Pancreas (tissue), 10 donors: ENCODE measurements around the gene IFNA6. TPM values are rescaled to one million over a fixed set of nuclear protein-coding genes. Genes with fewer than 3 reads are reported as not detected.

Experiments
- ATAC-seq, 4 donors: fragments of 200-7000 bp; cut with Tn5 transposase; one replicate each; pipeline versions ENCODE4 v1.8.0 to v1.9.1; 2020; ENCODE audit warnings: mild to moderate bottlenecking in 4 of 4, moderate library complexity in 4 of 4
- DNase-seq, 6 donors: peaks; one replicate each; pipeline ENCODE4 v3.0.0-alpha.2; 2020
- FAIRE-seq: peaks from 2 replicates; lab custom pipeline; 2012; peaks lifted over from hg19 to GRCh38; lab: Jason Lieb, UNC
- H3K27ac ChIP-seq, 4 donors: fragments of 200-600 bp; sonication (generic); 1 replicate in 3 of 4; 2 replicates in 1 of 4; pipeline versions ENCODE4 v1.5.0 to v1.8.0; 2020
- H3K27me3 ChIP-seq, 4 donors: fragments of 200-600 bp; one replicate each; pipeline ENCODE4 v1.8.0; 2021
- H3K36me3 ChIP-seq, 3 donors: fragments of 200-600 bp; sonication (generic) in 1 of 3; one replicate each; pipeline versions ENCODE4 v1.5.0 to v1.8.0; 2020 to 2021
- H3K4me1 ChIP-seq, 3 donors: fragments of 200-600 bp; one replicate each; pipeline ENCODE4 v1.8.0; 2021
- H3K4me3 ChIP-seq, 4 donors: fragments of 200-600 bp; sonication (generic) in 2 of 4; one replicate each; pipeline versions ENCODE4 v1.5.0 to v1.8.0; 2020 to 2021
- H3K9me3 ChIP-seq, 4 donors: fragments of 200-600 bp; one replicate each; pipeline ENCODE4 v1.8.0; 2021
- WGBS, 2 donors: extraction: QIAGEN DNeasy Blood & Tissue Kit; methylation state at CpG; one replicate each; pipeline ENCODE4 v1.1.7; 2013; 5-methylcytosine and 5-hydroxymethylcytosine counted together
- intact Hi-C, 3 donors: fragments of 100-400 bp; cut with DNase I; formaldehyde crosslinking; loops; one replicate each; pipeline versions ENCODE4 v1.11.1 to v1.14.2; 2022
- polyA plus RNA-seq, 2 donors: library from polyadenylated mRNA; stranded (reverse); fragments of 200-250 nt; gene quantifications; one replicate each; pipeline ENCODE4 v1.2.3, GENCODE V29; 2013
- total RNA-seq, 6 donors: library from RNA; stranded (reverse); fragmentation: NEBNext Ultra II Directional in 4 of 6; extraction: Animal tissue kit (Norgen Biotek cat#: 25700) in 4 of 6; gene quantifications; one replicate each; pipeline versions ENCODE4 v1.2.1 to v1.2.4, GENCODE V29; 2021 to 2023
- TF ChIP-seq, protein P1 (sequence below), 4 donors: fragments of 200-600 bp; sonication (generic) in 3 of 4; IDR thresholded peaks; one replicate each; pipeline versions ENCODE4 v1.5.0 to v1.8.0; 2021; ENCODE audit warnings: antibody characterized with exemption in 4 of 4
- donor health status: healthy with polysubstance abuse.
- donor health status: DM: no; HTN: no; CAD: no; lungs with moderate emphysema.
- donor health status: DM: no; HTN: no; CAD: no.
- donor health status: control.
- donor health status: control.
- donor health status: Bipolar disorder and iron deficiency.
- donor health status: DM: yes; HTN: yes; CAD: no.
- donor health status: DM: no; HTN: no; CAD: no.
- donor health status: DM: no; HTN: no; CAD: no.
- donor health status: DM: yes; HTN: yes; CAD: no.

The IFNA6 gene
- total and polyA plus RNA-seq, 8 donors: not detected

DNA sequence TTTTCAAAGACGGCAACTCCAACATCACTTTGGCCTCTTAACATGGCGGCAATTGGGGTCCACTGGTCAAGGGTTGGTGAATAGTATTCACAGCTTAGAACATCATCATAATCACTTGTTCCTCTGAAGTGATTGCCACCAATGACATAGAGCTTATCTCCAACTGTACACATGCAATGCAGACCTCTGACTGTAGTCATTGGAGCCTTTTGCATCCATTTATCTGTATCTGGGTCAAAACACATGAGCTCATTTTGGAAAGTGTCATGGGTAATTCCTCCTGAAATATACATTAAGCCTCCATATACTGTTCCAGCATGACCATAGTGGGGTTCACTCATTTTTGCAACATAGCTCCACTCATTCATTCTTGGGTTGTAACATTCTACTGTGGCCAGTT lies 17.5 kb downstream of the IFNA6 start:
- FAIRE-seq (no peak), ATAC-seq (no peak), DNase-seq (no peak)
- H3K27me3 ChIP-seq: no peaks in the 10 kb centered on the region
- intact Hi-C loops: no loop called here
- TF ChIP-seq, protein P1, sequence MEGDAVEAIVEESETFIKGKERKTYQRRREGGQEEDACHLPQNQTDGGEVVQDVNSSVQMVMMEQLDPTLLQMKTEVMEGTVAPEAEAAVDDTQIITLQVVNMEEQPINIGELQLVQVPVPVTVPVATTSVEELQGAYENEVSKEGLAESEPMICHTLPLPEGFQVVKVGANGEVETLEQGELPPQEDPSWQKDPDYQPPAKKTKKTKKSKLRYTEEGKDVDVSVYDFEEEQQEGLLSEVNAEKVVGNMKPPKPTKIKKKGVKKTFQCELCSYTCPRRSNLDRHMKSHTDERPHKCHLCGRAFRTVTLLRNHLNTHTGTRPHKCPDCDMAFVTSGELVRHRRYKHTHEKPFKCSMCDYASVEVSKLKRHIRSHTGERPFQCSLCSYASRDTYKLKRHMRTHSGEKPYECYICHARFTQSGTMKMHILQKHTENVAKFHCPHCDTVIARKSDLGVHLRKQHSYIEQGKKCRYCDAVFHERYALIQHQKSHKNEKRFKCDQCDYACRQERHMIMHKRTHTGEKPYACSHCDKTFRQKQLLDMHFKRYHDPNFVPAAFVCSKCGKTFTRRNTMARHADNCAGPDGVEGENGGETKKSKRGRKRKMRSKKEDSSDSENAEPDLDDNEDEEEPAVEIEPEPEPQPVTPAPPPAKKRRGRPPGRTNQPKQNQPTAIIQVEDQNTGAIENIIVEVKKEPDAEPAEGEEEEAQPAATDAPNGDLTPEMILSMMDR (IDR thresholded peaks at IDR 0.05): no peak
- H3K4me3 ChIP-seq: no peak overlapping the region
- H3K36me3 ChIP-seq: no peaks in the 10 kb centered on the region
- H3K9me3 ChIP-seq: no peaks in the 10 kb centered on the region
- 93 to 98% methylated on average over 2 of the region's 2 CpGs for WGBS, 2 donors
- peaks cover 15 to 49% (median 36%) of the 10 kb centered on the region in 3 donors for H3K4me1 ChIP-seq
- H3K27ac ChIP-seq: no peak overlapping the region

DNA sequence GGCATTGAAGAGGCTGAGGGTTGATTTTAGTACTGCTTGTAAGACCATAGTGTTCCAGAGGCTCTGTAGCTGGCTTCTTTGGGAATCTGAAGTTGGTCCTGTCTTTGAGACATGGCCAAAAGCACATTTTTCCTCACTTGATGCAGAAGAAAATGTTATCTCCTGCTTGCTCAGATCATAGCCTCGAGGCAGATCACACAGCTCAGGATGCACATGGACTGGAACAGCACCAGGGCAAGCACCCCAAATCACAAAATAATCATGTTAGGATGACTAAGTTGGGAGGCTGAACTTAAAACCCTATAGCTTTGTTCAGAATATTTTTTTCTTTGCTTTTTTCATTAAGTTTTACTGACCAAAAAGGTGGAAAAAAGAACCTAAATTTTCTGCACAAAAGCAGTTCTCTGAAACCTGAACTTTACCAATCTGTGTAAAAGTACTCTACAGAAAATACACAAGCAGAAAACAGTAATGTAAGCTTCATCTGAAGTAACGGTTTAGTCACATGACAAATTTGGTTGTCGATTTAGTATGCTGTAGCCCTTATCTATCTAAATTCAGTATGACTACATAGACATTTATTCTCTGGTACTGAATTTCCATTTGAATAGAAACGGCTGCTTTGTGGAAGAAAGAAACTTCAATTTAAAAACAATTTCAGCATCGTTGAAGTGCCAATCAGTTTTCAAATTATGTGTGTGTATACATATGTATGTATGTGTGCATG lies 18.8 kb downstream of the IFNA6 start:
- H3K36me3 ChIP-seq: no peaks in the 10 kb centered on the region
- H3K9me3 ChIP-seq: no peaks in the 10 kb centered on the region
- H3K4me1 ChIP-seq: peaks cover 15 to 49% (median 36%) of the 10 kb centered on the region in 3 donors
- no peak overlapping the region for H3K27ac ChIP-seq
- TF ChIP-seq, protein P1 (IDR thresholded peaks at IDR 0.05): no peak
- H3K4me3 ChIP-seq: no peak overlapping the region
- H3K27me3 ChIP-seq: no peaks in the 10 kb centered on the region
- WGBS, 2 donors: 31 to 41% methylated on average over 5 of the region's 5 CpGs
- DNase-seq: no peak
- no peak for FAIRE-seq
- ATAC-seq: no peak
- intact Hi-C loops: no loop called here

DNA sequence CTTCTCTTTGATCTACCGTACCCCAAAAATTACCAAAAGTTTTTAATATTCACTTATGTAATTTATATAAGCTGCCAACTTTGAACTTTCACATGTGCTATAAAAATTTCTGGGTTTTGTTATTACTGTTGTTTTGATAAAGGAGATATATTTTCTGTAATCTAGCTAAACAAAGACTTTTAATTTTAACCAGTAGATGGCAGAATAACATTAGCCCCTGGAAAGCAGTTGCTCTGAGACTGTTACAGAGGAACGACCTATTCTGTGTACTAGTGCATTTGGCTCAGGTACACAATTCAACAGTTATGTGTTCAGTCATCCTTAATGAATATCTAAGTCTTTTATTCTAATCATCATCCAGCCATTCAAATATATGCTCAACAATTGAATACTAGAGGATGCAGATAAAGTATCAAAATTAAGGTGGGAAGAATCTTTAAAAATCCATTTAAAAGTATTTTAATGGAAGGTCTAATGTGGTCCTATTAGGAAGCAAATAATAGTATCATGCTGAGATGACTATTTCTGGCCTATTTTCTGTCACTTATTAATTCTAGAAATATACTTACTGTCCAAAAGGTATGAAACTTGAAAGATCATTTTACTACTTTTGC lies 24.1 kb downstream of the IFNA6 start:
- 28 to 33% methylated on average over 2 of the region's 2 CpGs for whole genome bisulfite sequencing, 2 donors

DNA sequence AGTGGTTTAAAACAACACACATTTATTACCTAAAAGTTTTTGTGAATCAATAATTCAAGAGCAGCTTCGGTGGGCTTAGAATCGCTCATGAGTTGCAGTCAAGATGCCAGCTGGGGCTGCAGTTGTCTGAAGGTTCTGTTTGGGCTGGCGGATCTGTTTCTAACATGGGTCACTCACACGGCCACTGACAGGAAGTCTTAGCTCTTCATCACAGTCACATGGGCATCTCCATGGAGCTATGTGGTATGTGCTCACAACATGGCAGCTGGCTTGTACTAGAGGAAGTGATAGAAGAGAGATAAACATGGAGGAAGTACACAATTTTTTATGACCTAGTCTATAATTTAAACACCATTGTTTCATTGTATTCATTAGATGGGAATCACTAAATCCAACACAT lies 26.6 kb downstream of the IFNA6 start:
- TF ChIP-seq, protein P1 (IDR thresholded peaks at IDR 0.05): no peak
- no peak overlapping the region for H3K4me3 ChIP-seq
- no peaks in the 10 kb centered on the region for H3K27me3 ChIP-seq
- no peaks in the 10 kb centered on the region for H3K36me3 ChIP-seq
- intact Hi-C loops: loop anchor here in 1 of 3 donors (10.0 kb wide), 2 partner anchors 71 to 461 kb away; no protein-coding TSS in a partner anchor
- 78 to 90% methylated on average over 4 of the region's 4 CpGs for WGBS, 2 donors
- H3K4me1 ChIP-seq: peaks cover 0 to 10% (median 4%) of the 10 kb centered on the region in 3 donors
- no peak overlapping the region for H3K27ac ChIP-seq
- FAIRE-seq: no peak
- no peaks in the 10 kb centered on the region for H3K9me3 ChIP-seq
- ATAC-seq: no peak
- no peak for DNase-seq

More for the DNA sequence above, 24.1 kb downstream of the IFNA6 start:
- FAIRE-seq (peak; percentile 93), ATAC-seq (peak in 3 of 4 donors; percentile 84 to 90 (median 90)), DNase-seq (no peak)
- H3K9me3 ChIP-seq: no peaks in the 10 kb centered on the region
- H3K4me3 ChIP-seq: no peak overlapping the region
- no peak overlapping the region for H3K27ac ChIP-seq
- TF ChIP-seq, protein P1 (IDR thresholded peaks at IDR 0.05): peak; percentile 8 to 54 (median 44)
- no peaks in the 10 kb centered on the region for H3K36me3 ChIP-seq
- H3K4me1 ChIP-seq: peaks cover 7 to 26% (median 22%) of the 10 kb centered on the region in 3 donors
- intact Hi-C loops: loop anchor here in 1 of 3 donors (10.0 kb wide), 2 partner anchors 68 to 458 kb away; no protein-coding TSS in a partner anchor
- H3K27me3 ChIP-seq: no peaks in the 10 kb centered on the region
